Measurements from ENCODE around the gene FOXC2.

DNA sequence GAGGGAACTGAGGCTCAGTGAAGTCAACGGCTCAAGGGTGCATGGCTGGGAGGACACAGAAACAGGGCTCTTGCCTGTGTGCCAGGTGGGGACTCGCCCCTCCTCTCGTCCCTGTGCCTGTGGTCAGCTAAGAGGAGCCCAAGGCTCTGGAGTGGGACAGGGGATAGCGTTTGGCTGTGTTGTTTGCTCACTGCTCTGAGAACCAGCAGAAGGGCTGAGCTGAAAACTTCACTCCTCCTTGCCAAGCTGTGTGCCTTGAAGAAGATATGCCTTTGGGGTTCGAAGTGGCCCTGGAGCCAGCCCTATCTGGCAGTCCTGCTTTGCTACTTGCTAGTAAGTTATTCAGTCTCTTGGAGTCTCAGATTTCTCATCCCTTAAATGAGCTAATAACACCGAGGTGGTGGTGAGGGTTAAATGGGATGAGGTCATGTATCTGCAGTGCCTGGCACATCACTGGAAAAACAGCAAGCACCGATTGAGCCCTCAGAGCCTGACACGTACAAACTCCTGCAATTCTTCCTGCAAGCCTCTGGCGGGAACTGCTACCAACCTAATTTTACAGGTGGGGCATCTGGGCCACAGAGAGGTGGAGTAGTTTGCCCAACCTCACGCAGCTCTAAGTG, 29.5 kb downstream of the FOXC2 start:
- TF ChIP-seq, protein P1, sequence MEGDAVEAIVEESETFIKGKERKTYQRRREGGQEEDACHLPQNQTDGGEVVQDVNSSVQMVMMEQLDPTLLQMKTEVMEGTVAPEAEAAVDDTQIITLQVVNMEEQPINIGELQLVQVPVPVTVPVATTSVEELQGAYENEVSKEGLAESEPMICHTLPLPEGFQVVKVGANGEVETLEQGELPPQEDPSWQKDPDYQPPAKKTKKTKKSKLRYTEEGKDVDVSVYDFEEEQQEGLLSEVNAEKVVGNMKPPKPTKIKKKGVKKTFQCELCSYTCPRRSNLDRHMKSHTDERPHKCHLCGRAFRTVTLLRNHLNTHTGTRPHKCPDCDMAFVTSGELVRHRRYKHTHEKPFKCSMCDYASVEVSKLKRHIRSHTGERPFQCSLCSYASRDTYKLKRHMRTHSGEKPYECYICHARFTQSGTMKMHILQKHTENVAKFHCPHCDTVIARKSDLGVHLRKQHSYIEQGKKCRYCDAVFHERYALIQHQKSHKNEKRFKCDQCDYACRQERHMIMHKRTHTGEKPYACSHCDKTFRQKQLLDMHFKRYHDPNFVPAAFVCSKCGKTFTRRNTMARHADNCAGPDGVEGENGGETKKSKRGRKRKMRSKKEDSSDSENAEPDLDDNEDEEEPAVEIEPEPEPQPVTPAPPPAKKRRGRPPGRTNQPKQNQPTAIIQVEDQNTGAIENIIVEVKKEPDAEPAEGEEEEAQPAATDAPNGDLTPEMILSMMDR (conservative IDR thresholded peaks at IDR 0.05 in 1 of 2, IDR thresholded peaks at IDR 0.05 in 1 of 2; ENCODE audit: extremely low read depth in 1 of 2, insufficient read depth in 1 of 2, low read depth in 1 of 2, low read length in 2 of 2), result no peak
- TF ChIP-seq EZH2 (IDR thresholded peaks at IDR 0.05; ENCODE audit: borderline replicate concordance, low read length), result no peak
